ENCODE measurements around the gene ZFTA.

- TF ChIP-seq, protein P1, sequence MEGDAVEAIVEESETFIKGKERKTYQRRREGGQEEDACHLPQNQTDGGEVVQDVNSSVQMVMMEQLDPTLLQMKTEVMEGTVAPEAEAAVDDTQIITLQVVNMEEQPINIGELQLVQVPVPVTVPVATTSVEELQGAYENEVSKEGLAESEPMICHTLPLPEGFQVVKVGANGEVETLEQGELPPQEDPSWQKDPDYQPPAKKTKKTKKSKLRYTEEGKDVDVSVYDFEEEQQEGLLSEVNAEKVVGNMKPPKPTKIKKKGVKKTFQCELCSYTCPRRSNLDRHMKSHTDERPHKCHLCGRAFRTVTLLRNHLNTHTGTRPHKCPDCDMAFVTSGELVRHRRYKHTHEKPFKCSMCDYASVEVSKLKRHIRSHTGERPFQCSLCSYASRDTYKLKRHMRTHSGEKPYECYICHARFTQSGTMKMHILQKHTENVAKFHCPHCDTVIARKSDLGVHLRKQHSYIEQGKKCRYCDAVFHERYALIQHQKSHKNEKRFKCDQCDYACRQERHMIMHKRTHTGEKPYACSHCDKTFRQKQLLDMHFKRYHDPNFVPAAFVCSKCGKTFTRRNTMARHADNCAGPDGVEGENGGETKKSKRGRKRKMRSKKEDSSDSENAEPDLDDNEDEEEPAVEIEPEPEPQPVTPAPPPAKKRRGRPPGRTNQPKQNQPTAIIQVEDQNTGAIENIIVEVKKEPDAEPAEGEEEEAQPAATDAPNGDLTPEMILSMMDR (IDR thresholded peaks at IDR 0.05), result no peak
- no peak for TF ChIP-seq POLR2A (IDR thresholded peaks at IDR 0.05)
- TF ChIP-seq POLR2AphosphoS5 (IDR thresholded peaks at IDR 0.05), result no peak
Observed at GRCh38 chr11:63793161-63793560, 24.6 kb upstream of the ZFTA start.

All from prostate gland (tissue), 2 donors.